Measurements from ENCODE around the gene CPSF4. TPM values are rescaled to one million over a fixed set of nuclear protein-coding genes. Genes with fewer than 3 reads are reported as not detected.

CPSF4 gene
- total RNA-seq, 2 experiments from 2014 or later = 84.4 to 88.6 TPM

GRCh38 chr7:99461221-99461620 lies 22.5 kb downstream of the CPSF4 start:
- peaks cover 72% of the 10 kb centered on the region for H3K79me2 ChIP-seq (ENCODE audit: insufficient read depth, low read depth, low read length)
- no peak for TF ChIP-seq EZH2phosphoT487 (IDR thresholded peaks at IDR 0.05; ENCODE audit: borderline replicate concordance, low read depth, low read length)
- TF ChIP-seq, protein P1, sequence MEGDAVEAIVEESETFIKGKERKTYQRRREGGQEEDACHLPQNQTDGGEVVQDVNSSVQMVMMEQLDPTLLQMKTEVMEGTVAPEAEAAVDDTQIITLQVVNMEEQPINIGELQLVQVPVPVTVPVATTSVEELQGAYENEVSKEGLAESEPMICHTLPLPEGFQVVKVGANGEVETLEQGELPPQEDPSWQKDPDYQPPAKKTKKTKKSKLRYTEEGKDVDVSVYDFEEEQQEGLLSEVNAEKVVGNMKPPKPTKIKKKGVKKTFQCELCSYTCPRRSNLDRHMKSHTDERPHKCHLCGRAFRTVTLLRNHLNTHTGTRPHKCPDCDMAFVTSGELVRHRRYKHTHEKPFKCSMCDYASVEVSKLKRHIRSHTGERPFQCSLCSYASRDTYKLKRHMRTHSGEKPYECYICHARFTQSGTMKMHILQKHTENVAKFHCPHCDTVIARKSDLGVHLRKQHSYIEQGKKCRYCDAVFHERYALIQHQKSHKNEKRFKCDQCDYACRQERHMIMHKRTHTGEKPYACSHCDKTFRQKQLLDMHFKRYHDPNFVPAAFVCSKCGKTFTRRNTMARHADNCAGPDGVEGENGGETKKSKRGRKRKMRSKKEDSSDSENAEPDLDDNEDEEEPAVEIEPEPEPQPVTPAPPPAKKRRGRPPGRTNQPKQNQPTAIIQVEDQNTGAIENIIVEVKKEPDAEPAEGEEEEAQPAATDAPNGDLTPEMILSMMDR (conservative IDR thresholded peaks at IDR 0.05; ENCODE audit: low read length) = peak; percentile 21; the same call in 1 of the 2 replicates
- peak; percentile 29 for DNase-seq (ENCODE audit: low spot score)
- H2AFZ ChIP-seq (ENCODE audit: low read length) = no peak overlapping the region
- peak overlapping the region; percentile 5; the same call in 1 of the 2 replicates for H3K4me2 ChIP-seq (ENCODE audit: low read length)
- no peaks in the 10 kb centered on the region for H4K20me1 ChIP-seq (ENCODE audit: insufficient read depth, low read length)
- intact Hi-C loops (cut with micrococcal nuclease; ENCODE audit: unreplicated experiment) = no loop called here
- CTCF ChIA-PET (ENCODE audit: unreplicated experiment) = no interaction called here
- BruUV-seq (replicated peaks) = no TSS peak
- H3K9me2 ChIP-seq (ENCODE audit: insufficient read depth, low read length) = no peaks in the 10 kb centered on the region
- H3K36me3 ChIP-seq (ENCODE audit: insufficient read depth, low read length) = peaks cover 78% of the 10 kb centered on the region
- H3K4me1 ChIP-seq (ENCODE audit: insufficient read depth, low read length, poor library complexity, severe bottlenecking) = peaks cover 19% of the 10 kb centered on the region
- no peak overlapping the region for H3K4me3 ChIP-seq (ENCODE audit: low read depth, low read length, poor library complexity, severe bottlenecking)
- POLR2A ChIA-PET = interaction anchor here (0.7 kb wide), 1 partner anchor 1248 kb away, joined by 3 read pairs; no protein-coding TSS in a partner anchor
- 0 out of 2 replicates have a peak, but pooled peaks cover 4% of the 10 kb centered on the region for H3K9me3 ChIP-seq (ENCODE audit: low read length)
- no peak overlapping the region for H3K27ac ChIP-seq (ENCODE audit: low read depth, low read length, poor library complexity, severe bottlenecking)

DNA sequence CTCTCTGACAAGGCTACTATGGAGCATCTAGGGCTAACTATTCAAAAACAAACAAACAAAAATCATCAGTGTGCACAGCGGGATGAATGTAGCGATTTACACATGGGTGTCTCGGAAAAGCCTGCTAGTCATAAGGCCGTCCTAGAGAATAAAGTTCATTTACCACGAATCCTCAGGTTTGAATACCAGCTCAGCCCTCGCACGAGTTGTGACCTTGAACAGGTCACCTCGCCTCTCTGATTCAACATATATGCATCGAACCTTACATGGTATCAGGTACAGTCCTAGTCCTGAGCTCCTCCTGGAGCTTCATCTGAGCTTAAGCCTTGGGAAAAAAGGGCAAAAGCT lies 26.7 kb downstream of the CPSF4 start:
- Histone ChIP-seq H3K9me2 (ENCODE audit: insufficient read depth, low read length) (no peaks in the 10 kb centered on the region), H3K79me2 (ENCODE audit: insufficient read depth, low read depth, low read length) (peaks cover 54% of the 10 kb centered on the region), H3K4me1 (ENCODE audit: insufficient read depth, low read length, poor library complexity, severe bottlenecking) (peaks cover 23% of the 10 kb centered on the region), H2AFZ (ENCODE audit: low read length) (peak overlapping the region; percentile 89; the same call in 1 of the 2 replicates), H3K9me3 (ENCODE audit: low read length) (0 out of 2 replicates have a peak, but pooled peaks cover 4% of the 10 kb centered on the region), H3K4me3 (ENCODE audit: low read depth, low read length, poor library complexity, severe bottlenecking) (peak overlapping the region; percentile 83), H3K27ac (ENCODE audit: low read depth, low read length, poor library complexity, severe bottlenecking) (peak overlapping the region; percentile 54), H3K4me2 (ENCODE audit: low read length) (peak overlapping the region; percentile 92), H4K20me1 (ENCODE audit: insufficient read depth, low read length) (no peaks in the 10 kb centered on the region), H3K36me3 (ENCODE audit: insufficient read depth, low read length) (peaks cover 37% of the 10 kb centered on the region)
- DNase-seq (ENCODE audit: low spot score) = no peak
- POLR2A ChIA-PET = interaction anchor here (0.6 to 1.6 kb wide), 9 partner anchors 9 to 453 kb away, joined by 3 to 7 read pairs (median 4); partner anchors contain the start of genes BUD31, PDAP1, ZKSCAN5 and ZNF394
- no peak for TF ChIP-seq EZH2phosphoT487 (IDR thresholded peaks at IDR 0.05; ENCODE audit: borderline replicate concordance, low read depth, low read length)
- TF ChIP-seq, protein P1 (conservative IDR thresholded peaks at IDR 0.05; ENCODE audit: low read length) = no peak
- BruUV-seq (replicated peaks) = TSS peak; percentile 71
- intact Hi-C loops (cut with micrococcal nuclease; ENCODE audit: unreplicated experiment) = no loop called here
- CTCF ChIA-PET (ENCODE audit: unreplicated experiment) = no interaction called here

GRCh38 chr7:99468336-99468918 lies 29.7 kb downstream of the CPSF4 start:
- no peaks in the 10 kb centered on the region for H4K20me1 ChIP-seq (ENCODE audit: insufficient read depth, low read length)
- DNase-seq (ENCODE audit: low spot score) = no peak
- H3K4me2 ChIP-seq (ENCODE audit: low read length) = no peak overlapping the region
- H3K4me3 ChIP-seq (ENCODE audit: low read depth, low read length, poor library complexity, severe bottlenecking) = no peak overlapping the region
- TF ChIP-seq, protein P1 (conservative IDR thresholded peaks at IDR 0.05; ENCODE audit: low read length) = no peak
- no peak for TF ChIP-seq EZH2phosphoT487 (IDR thresholded peaks at IDR 0.05; ENCODE audit: borderline replicate concordance, low read depth, low read length)
- intact Hi-C loops (cut with micrococcal nuclease; ENCODE audit: unreplicated experiment) = no loop called here
- ChIA-PET POLR2A (interaction anchor here (0.6 kb wide), 1 partner anchor 77 kb away, joined by 4 read pairs; no protein-coding TSS in a partner anchor), CTCF (ENCODE audit: unreplicated experiment) (no interaction called here)
- no peak overlapping the region for H3K27ac ChIP-seq (ENCODE audit: low read depth, low read length, poor library complexity, severe bottlenecking)
- no peaks in the 10 kb centered on the region for H3K9me3 ChIP-seq (ENCODE audit: low read length)
- H3K4me1 ChIP-seq (ENCODE audit: insufficient read depth, low read length, poor library complexity, severe bottlenecking) = peaks cover 18% of the 10 kb centered on the region
- H3K79me2 ChIP-seq (ENCODE audit: insufficient read depth, low read depth, low read length) = peaks cover 31% of the 10 kb centered on the region
- H3K36me3 ChIP-seq (ENCODE audit: insufficient read depth, low read length) = peaks cover 8% of the 10 kb centered on the region
- H2AFZ ChIP-seq (ENCODE audit: low read length) = no peak overlapping the region
- no TSS peak for BruUV-seq (replicated peaks)
- H3K9me2 ChIP-seq (ENCODE audit: insufficient read depth, low read length) = no peaks in the 10 kb centered on the region
